HUES48 (cell line): ENCODE measurements around the gene GLI3.
A peak's percentile ranks its signal among the peaks of the same experiment; 100 is the strongest.

Experiments
- H3K27ac ChIP-seq: one replicate; pipeline ENCODE4 v1.7.0; 2013; ENCODE audit warnings: low read depth, low read length, inconsistent platforms
- H3K27me3 ChIP-seq: 2 replicates; pipeline ENCODE4 v1.6.1; 2013; ENCODE audit warnings: mild to moderate bottlenecking, low read length; ENCODE audit not compliant: control insufficient read depth, insufficient read depth
- H3K36me3 ChIP-seq: 2 replicates; pipeline ENCODE4 v1.6.1; 2013; ENCODE audit warnings: low read length; ENCODE audit not compliant: control insufficient read depth, insufficient read depth
- H3K4me1 ChIP-seq: 2 replicates; pipeline ENCODE4 v1.6.1; 2013; ENCODE audit warnings: mild to moderate bottlenecking, low read length; ENCODE audit not compliant: control insufficient read depth, insufficient read depth
- H3K4me3 ChIP-seq: 2 replicates; pipeline ENCODE4 v1.5.1; 2013; ENCODE audit warnings: mild to moderate bottlenecking, low read depth, low read length
- H3K9ac ChIP-seq: 2 replicates; pipeline ENCODE4 v1.6.1; 2013; ENCODE audit warnings: mild to moderate bottlenecking, low read depth, low read length, moderate library complexity
- H3K9me3 ChIP-seq: 2 replicates; pipeline ENCODE4 v1.6.1; 2013; ENCODE audit warnings: low read length; ENCODE audit not compliant: control insufficient read depth, insufficient read depth

The GLI3 gene

GRCh38 chr7:42253316-42253715, 16.3 kb upstream of the GLI3 start:
- H3K27me3 ChIP-seq: no peaks in the 10 kb centered on the region
- H3K36me3 ChIP-seq: no peaks in the 10 kb centered on the region
- H3K4me3 ChIP-seq: no peak overlapping the region
- H3K9ac ChIP-seq: no peak overlapping the region
- peaks cover 8% of the 10 kb centered on the region; the same call in 1 of the 2 replicates for H3K9me3 ChIP-seq
- H3K4me1 ChIP-seq: no peaks in the 10 kb centered on the region
- no peak overlapping the region for H3K27ac ChIP-seq

GRCh38 chr7:42250411-42250810, 13.4 kb upstream of the GLI3 start:
- Histone ChIP-seq H3K9ac (no peak overlapping the region), H3K36me3 (no peaks in the 10 kb centered on the region), H3K27me3 (no peaks in the 10 kb centered on the region), H3K4me3 (no peak overlapping the region), H3K27ac (no peak overlapping the region), H3K9me3 (peaks cover 8% of the 10 kb centered on the region; the same call in 1 of the 2 replicates), H3K4me1 (no peaks in the 10 kb centered on the region)

- no peak overlapping the region for H3K27ac ChIP-seq
- H3K27me3 ChIP-seq: no peaks in the 10 kb centered on the region
- no peaks in the 10 kb centered on the region for H3K4me1 ChIP-seq
Measured at GRCh38 chr7:42248579-42248978, 11.6 kb upstream of the GLI3 start.

GRCh38 chr7:42247301-42247700, 10.3 kb upstream of the GLI3 start:
- Histone ChIP-seq H3K27me3 (no peaks in the 10 kb centered on the region), H3K9me3 (peaks cover 8% of the 10 kb centered on the region; the same call in 1 of the 2 replicates), H3K4me3 (no peak overlapping the region), H3K27ac (no peak overlapping the region), H3K36me3 (no peaks in the 10 kb centered on the region), H3K9ac (no peak overlapping the region), H3K4me1 (no peaks in the 10 kb centered on the region)

More at GRCh38 chr7:42248579-42248978, 11.6 kb upstream of the GLI3 start:
- Histone ChIP-seq H3K9ac (no peak overlapping the region), H3K4me3 (no peak overlapping the region), H3K36me3 (no peaks in the 10 kb centered on the region), H3K9me3 (peaks cover 8% of the 10 kb centered on the region; the same call in 1 of the 2 replicates)

- no peak overlapping the region for H3K4me3 ChIP-seq
- H3K9ac ChIP-seq: no peak overlapping the region
- peaks cover 15% of the 10 kb centered on the region for H3K27me3 ChIP-seq
- no peak overlapping the region for H3K27ac ChIP-seq
- H3K9me3 ChIP-seq: no peaks in the 10 kb centered on the region
- no peaks in the 10 kb centered on the region for H3K36me3 ChIP-seq
- peaks cover 2% of the 10 kb centered on the region; the same call in 1 of the 2 replicates for H3K4me1 ChIP-seq
Measured at GRCh38 chr7:42244828-42245227, 7.8 kb upstream of the GLI3 start.

GRCh38 chr7:42242381-42242780, 5.4 kb upstream of the GLI3 start:
- H3K4me3 ChIP-seq: no peak overlapping the region
- H3K27ac ChIP-seq: no peak overlapping the region
- H3K36me3 ChIP-seq: no peaks in the 10 kb centered on the region
- H3K9me3 ChIP-seq: no peaks in the 10 kb centered on the region
- H3K4me1 ChIP-seq: peaks cover 17% of the 10 kb centered on the region
- H3K9ac ChIP-seq: no peak overlapping the region
- peaks cover 27% of the 10 kb centered on the region for H3K27me3 ChIP-seq

- H3K27me3 ChIP-seq: peaks cover 27% of the 10 kb centered on the region
- no peak overlapping the region for H3K4me3 ChIP-seq
- H3K36me3 ChIP-seq: no peaks in the 10 kb centered on the region
- no peak overlapping the region for H3K27ac ChIP-seq
- no peaks in the 10 kb centered on the region for H3K9me3 ChIP-seq
- H3K4me1 ChIP-seq: peaks cover 17% of the 10 kb centered on the region
- H3K9ac ChIP-seq: no peak overlapping the region
Measured at GRCh38 chr7:42241424-42241823, 4.4 kb upstream of the GLI3 start.

- Histone ChIP-seq H3K27ac (no peak overlapping the region), H3K4me1 (peaks cover 20% of the 10 kb centered on the region), H3K9me3 (no peaks in the 10 kb centered on the region), H3K4me3 (no peak overlapping the region), H3K9ac (no peak overlapping the region), H3K36me3 (no peaks in the 10 kb centered on the region), H3K27me3 (peaks cover 31% of the 10 kb centered on the region)
Measured at GRCh38 chr7:42240416-42240815, 3.4 kb upstream of the GLI3 start.

GRCh38 chr7:42238709-42239366, 1.8 kb upstream of the GLI3 start:
- H3K4me1 ChIP-seq: peaks cover 36% of the 10 kb centered on the region
- H3K36me3 ChIP-seq: no peaks in the 10 kb centered on the region
- peaks cover 44% of the 10 kb centered on the region for H3K27me3 ChIP-seq
- peak overlapping the region; percentile 90 for H3K4me3 ChIP-seq
- H3K9me3 ChIP-seq: no peaks in the 10 kb centered on the region
- H3K9ac ChIP-seq: peak overlapping the region; percentile 46
- peak overlapping the region; percentile 91 for H3K27ac ChIP-seq

GRCh38 chr7:42237811-42238541, 967 bp upstream of the GLI3 start:
- H3K27me3 ChIP-seq: peaks cover 44% of the 10 kb centered on the region
- peaks cover 45% of the 10 kb centered on the region for H3K4me1 ChIP-seq
- peak overlapping the region; percentile 46 for H3K9ac ChIP-seq
- H3K4me3 ChIP-seq: peak overlapping the region; percentile 97
- peak overlapping the region; percentile 94 for H3K27ac ChIP-seq
- H3K36me3 ChIP-seq: no peaks in the 10 kb centered on the region
- no peaks in the 10 kb centered on the region for H3K9me3 ChIP-seq

- peak overlapping the region; percentile 94 for H3K27ac ChIP-seq
- H3K4me3 ChIP-seq: peak overlapping the region; percentile 97
- peaks cover 44% of the 10 kb centered on the region for H3K27me3 ChIP-seq
- H3K4me1 ChIP-seq: peaks cover 60% of the 10 kb centered on the region
- H3K9me3 ChIP-seq: no peaks in the 10 kb centered on the region
- peak overlapping the region; percentile 43 for H3K9ac ChIP-seq
- no peaks in the 10 kb centered on the region for H3K36me3 ChIP-seq
Measured at GRCh38 chr7:42236266-42236975, 588 bp downstream of the GLI3 start.
